Umbilical cord (tissue), 2 donors: ENCODE measurements around the gene ENTPD8. TPM values are rescaled to one million over a fixed set of nuclear protein-coding genes. Genes with fewer than 3 reads are reported as not detected.
"Not testable (repeated sequence)": the region's sequence is repeated elsewhere in the genome, so short reads cannot be mapped to it uniquely, and the experiment has no call there.

Source experiments
- DNase-seq: peaks from one replicate; pipeline ENCODE4 v3.0.0-alpha.2; 2015; ENCODE audit warnings: low spot score
- total RNA-seq: library from RNA; depleted of rRNA; stranded (reverse); fragments of >200 nt; gene quantifications from one replicate; pipeline ENCODE4 v1.2.3, GENCODE V29; 2014; ENCODE audit warnings: low replicate concordance; ENCODE audit not compliant: insufficient read depth

The ENTPD8 gene
- total RNA-seq, 1 donor from 2014 or later = not detected

GRCh38 chr9:137394866-137395665 lies 46.1 kb downstream of the ENTPD8 start:
- no peak for DNase-seq

DNA sequence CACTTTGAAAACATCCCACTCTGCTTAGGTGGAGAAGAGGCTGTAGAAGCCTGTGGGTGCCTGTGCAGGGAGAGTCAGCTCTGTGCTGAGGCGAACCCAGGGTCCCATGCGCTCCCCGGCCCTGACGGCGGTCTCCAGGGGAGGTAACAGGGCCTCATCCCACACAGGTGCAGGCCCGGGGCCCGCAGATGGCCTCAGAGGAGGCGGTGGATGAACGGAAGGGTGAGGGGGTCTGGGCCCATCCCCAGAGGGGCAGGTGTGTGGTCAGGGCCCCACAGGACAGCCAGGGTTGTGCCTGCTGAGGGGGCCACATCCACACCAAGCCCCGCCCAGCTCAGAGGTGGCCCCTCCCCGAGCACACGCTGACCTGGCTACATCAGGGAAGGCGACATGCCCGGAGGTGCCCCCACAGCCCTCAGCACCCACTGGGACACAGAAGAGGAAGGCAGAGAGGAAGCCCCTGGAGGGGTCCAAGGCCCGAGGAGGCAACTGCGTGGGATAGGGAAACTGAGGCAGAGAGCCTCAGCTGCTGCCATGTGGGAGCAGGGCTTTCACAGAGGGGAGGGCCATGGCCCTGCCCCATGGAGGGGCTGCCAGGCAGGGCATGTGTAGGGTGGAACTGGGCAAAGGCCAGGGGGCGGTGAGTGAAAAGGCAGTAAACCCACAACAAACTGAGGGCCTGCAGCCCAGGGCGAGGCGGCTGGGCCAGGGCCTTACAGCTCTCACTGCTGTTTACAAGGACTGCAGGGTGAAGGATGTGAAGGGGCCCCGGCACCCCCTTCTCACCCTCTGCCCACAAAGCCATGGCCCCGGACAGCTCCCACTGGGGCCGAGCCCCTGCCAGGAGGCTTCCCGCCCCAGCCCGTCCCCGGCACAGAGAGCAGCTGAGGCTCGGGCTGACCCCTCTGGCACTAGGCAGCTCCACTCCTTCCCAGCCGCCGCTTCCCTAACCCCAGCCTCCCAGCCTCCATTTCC lies 47.7 kb downstream of the ENTPD8 start:
- DNase-seq = no peak

GRCh38 chr9:137392232-137393007 lies 48.7 kb downstream of the ENTPD8 start:
- DNase-seq = no peak

DNA sequence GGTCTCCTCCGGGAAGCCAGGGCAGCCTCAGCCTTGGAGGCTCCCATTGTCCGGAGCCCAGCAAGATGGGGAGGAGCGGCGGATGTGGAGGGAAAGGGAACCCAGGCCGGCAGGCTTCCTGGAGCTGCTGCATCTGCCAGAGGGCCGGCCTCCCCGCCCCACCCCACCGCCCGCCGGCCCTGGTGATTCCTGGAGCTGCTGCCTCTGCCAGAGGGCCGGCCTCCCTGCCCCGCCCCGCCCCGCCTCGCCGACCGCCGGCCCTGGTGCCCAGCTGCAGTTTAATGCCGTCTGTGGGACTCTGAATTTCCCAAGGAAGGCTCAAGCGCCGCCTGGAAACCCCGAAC lies 49.8 kb downstream of the ENTPD8 start:
- no peak for DNase-seq

DNA sequence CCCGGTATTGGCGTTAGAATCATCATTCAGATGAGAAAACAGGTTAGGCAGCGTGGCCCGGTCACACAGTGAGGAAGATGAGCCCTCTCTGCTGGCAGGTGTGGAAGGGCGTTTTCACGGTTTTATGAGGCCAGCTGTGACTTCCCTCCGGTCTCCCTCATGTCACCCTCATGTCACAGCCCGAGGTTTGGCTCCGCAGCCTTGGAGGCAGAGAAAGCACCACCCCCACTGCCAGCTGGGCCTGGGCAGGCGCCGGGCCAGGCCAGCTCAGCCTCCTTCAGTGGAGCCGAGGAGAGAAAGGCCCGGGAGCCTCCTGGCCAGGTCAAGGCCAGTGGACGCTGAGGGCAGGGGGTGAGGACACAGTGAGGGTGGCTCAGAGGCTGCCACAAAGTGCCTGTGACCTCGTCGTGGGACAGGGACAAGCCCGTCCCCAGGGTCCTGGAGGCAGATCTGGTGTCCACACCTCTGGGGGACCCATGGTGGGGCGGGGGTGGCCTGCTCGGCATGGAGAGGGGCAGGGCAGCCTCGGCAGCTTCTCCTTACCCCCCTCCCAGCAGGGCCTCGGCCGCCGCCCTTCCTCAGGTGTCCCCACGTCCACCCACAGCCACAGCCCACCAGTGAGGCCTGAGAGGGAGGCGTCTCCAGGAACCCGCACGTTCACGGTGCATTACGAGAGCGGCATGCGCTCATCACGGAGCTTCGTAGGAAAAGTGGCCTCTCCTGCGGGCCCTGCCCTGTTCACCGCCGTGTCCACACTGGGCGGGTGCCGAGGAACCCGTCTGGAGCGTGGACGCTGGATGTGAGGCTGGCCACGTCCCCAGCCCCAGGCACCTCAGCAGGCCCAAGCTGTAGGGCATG lies 50.4 kb downstream of the ENTPD8 start:
- DNase-seq = no peak

DNA sequence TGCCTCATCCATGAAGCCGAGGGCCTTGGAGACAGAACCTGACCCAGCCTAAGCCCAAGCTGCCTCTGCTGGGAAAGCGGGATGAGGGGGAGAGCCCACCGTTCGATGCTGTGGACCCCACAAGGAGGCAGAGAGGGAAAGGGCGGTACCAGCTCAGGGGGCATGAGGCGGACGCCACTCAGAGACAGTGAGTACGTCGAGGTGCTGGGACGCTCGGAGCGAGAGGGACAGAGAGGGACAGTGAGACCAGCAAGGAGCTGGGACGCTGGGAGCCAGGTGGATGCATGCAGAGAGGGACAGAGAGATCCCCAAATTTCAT lies 51.8 kb downstream of the ENTPD8 start:
- DNase-seq = no peak

DNA sequence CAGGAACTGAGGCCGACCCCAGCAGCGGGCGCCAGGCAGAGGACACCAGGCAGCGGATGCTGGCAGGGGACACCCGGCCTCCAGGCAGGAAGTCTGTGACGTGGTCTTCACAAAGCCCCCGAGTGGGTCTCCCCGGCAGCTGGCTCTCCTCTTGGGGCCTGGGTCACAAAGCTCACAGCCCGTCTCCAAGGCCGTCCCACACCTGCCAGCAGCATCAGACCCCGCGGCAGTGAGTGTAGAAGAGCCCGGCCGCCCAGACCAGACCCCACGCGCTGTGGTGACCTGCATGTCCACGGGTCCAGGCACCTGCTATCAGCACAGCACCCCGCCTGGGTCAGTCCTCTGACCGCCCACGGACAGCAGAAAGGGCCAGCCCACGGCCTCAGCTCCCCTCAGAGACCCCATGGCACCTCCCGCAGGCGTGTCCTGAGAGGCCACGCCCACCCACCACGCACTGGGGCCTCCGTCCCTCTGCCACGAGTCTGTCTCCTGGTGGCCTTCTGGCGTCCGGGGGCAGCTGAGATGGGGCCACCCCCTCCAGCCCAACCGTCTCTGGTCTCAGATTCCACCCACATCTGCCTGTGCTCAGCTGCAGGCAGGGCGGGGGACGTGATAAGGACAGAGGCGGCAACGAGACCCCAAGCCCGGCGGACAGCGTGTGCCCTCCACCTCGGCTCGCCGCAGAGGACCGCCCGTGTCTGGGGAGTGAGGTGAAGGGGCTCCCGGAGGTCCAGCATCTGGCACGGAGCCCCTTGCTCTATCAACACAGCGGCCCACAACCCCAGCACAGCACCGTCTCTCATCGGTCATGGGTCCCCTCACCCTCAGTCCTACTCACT lies 52.3 kb downstream of the ENTPD8 start:
- no peak for DNase-seq

GRCh38 chr9:137387891-137388560 lies 53.1 kb downstream of the ENTPD8 start:
- no peak for DNase-seq

DNA sequence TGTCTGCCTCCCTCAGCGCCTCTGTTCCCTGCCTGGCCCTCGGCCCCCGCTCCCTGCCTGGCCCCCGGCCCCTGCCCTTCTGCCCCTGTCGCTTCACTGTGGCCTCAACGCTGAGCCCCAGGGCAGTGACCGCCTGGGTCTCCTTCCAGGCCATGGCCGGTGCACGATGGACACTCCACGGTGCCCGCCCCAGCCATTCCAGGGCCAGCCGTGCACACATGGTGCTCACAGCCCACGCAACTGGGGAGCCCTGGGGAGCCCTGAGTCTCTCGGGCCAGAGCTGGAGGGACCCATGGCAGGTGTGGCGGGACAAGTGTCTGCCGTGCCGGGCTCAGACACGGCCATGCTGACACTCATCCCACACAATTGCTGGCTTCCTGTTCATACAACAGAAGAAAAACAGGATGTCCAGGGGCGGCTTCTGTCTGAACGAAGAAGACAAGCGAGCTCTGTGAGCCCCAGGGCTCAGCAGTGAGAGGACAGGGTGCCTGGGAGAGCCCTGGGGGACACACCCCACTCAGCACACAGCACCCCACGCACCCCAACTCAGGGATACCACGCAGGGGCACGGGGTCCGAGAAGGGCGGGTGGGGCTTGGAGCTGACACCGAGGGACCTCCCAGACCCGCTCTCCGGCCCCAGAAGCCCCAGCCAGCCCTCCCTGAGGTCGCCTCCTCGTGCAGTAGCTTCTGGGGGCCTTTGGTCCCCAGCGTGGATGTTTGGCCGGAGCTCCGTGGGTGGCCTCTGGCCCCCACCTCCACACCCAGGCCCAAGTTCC lies 53.9 kb downstream of the ENTPD8 start:
- no peak for DNase-seq

DNA sequence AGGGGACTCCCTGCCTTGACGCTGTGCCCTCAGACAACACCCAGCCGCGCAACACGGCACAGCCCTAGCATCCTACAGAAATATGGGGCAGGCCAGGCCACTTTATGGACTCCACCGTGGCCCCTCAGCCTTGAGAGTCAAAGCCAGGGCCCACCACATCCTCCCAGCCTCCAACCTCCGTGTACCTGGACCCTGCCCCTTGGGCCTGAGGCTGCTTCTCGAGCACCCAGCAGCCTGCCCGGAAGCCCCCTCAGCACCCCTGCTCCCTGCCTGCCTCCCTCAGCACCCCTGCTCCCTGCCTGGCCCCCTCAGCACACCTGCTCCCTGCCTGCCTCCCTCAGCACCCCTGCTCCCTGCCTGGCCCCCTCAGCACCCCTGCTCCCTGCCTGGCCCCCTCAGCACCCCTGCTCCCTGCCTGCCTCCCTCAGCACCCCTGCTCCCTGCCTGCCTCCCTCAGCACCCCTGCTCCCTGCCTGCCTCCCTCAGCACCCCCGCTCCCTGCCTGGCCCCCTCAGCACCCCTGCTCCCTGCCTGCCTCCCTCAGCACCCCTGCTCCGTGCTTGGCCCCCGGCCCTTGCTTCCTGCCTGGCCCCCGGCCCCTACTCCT lies 54.5 kb downstream of the ENTPD8 start:
- DNase-seq = not testable (repeated sequence)

- DNase-seq = no peak
These were observed 56.0 kb downstream of the ENTPD8 start for GRCh38 chr9:137385061-137385655.

Other genes starting within 250 kb of the ENTPD8 start
- 2.2 TPM for gene TPRN, start 240.6 kb downstream of the ENTPD8 start, total RNA-seq
- gene TMEM203, start 235.7 kb downstream of the ENTPD8 start, total RNA-seq = 33.0 TPM
- 0.72 TPM for gene NDOR1, start 235.7 kb downstream of the ENTPD8 start, total RNA-seq
- gene RNF208, start 219.1 kb downstream of the ENTPD8 start, total RNA-seq = not detected
- 0.96 TPM for gene CYSRT1, start 216.2 kb downstream of the ENTPD8 start, total RNA-seq
- not detected for gene RNF224, start 213.9 kb downstream of the ENTPD8 start, total RNA-seq
- not detected for gene SLC34A3, start 210.5 kb downstream of the ENTPD8 start, total RNA-seq
- 48.9 TPM for gene TUBB4B, start 200.1 kb downstream of the ENTPD8 start, total RNA-seq
- 1.9 TPM for gene STPG3, start 190.1 kb downstream of the ENTPD8 start, total RNA-seq
- gene NELFB, start 186.0 kb downstream of the ENTPD8 start, total RNA-seq = 18.8 TPM
- 4.3 TPM for gene TOR4A, start 163.6 kb downstream of the ENTPD8 start, total RNA-seq
- 1.9 TPM for gene NRARP, start 139.1 kb downstream of the ENTPD8 start, total RNA-seq
- gene EXD3, start 18.2 kb downstream of the ENTPD8 start, total RNA-seq = 12.0 TPM
- not detected for gene NOXA1, start 18.0 kb downstream of the ENTPD8 start, total RNA-seq
- 8.7 TPM for gene NSMF, start 18.0 kb upstream of the ENTPD8 start, total RNA-seq
- gene PNPLA7, start 109.0 kb upstream of the ENTPD8 start, total RNA-seq = 4.3 TPM
- gene MRPL41, start 110.5 kb upstream of the ENTPD8 start, total RNA-seq = 11.8 TPM
- 24.8 TPM for gene DPH7, start 137.6 kb upstream of the ENTPD8 start, total RNA-seq
- 14.2 TPM for gene ZMYND19, start 149.2 kb upstream of the ENTPD8 start, total RNA-seq
- 11.3 TPM for gene ARRDC1, start 164.3 kb upstream of the ENTPD8 start, total RNA-seq
- gene EHMT1, start 177.6 kb upstream of the ENTPD8 start, total RNA-seq = 39.5 TPM